GM23338 (cell line): ENCODE measurements around the gene CGGBP1. TPM values are rescaled to one million over a fixed set of nuclear protein-coding genes. Genes with fewer than 3 reads are reported as not detected.

Experiments
- ATAC-seq: fragments of 200-7000 bp; cut with Tn5 transposase; 3 replicates; pipeline ENCODE4 v1.9.1; 2020
- DNase-seq: peaks from one replicate; pipeline ENCODE4 v3.0.0-alpha.2; 2015; ENCODE audit warnings: low spot score
- H2AFZ ChIP-seq: fragments of 200-600 bp; sonication (generic); 2 replicates; pipeline ENCODE4 v1.8.0; 2016; ENCODE audit warnings: antibody characterized with exemption, mild to moderate bottlenecking, moderate library complexity
- H3F3A ChIP-seq: fragments of 200-600 bp; sonication (generic); replicated peaks from 2 replicates; pipeline ENCODE4 v1.8.0; 2017; ENCODE audit warnings: antibody characterized with exemption, mixed run types, low read depth
- H3K27ac ChIP-seq: fragments of 200-600 bp; sonication (generic); 2 replicates; pipeline ENCODE4 v1.6.1; 2016; ENCODE audit warnings: low read depth
- H3K27me3 ChIP-seq: fragments of 200-600 bp; sonication (generic); 2 replicates; pipeline ENCODE4 v1.8.0; 2016; ENCODE audit warnings: mild to moderate bottlenecking, mixed run types, moderate library complexity; ENCODE audit not compliant: insufficient read depth
- H3K36me3 ChIP-seq: fragments of 200-600 bp; sonication (generic); 2 replicates; pipeline ENCODE4 v1.8.0; 2016; ENCODE audit warnings: mild to moderate bottlenecking; ENCODE audit not compliant: insufficient read depth
- H3K4me1 ChIP-seq: fragments of 200-600 bp; sonication (generic); 2 replicates; pipeline ENCODE4 v1.8.0; 2016; ENCODE audit warnings: mild to moderate bottlenecking, moderate library complexity; ENCODE audit not compliant: insufficient read depth
- H3K4me2 ChIP-seq: fragments of 200-600 bp; sonication (generic); 2 replicates; pipeline ENCODE4 v1.7.1; 2017; ENCODE audit warnings: mixed run types
- H3K4me3 ChIP-seq: fragments of 200-600 bp; sonication (generic); 2 replicates; pipeline ENCODE4 v1.6.1; 2016; ENCODE audit warnings: mixed run types
- H3K79me2 ChIP-seq: fragments of 200-600 bp; sonication (generic); replicated peaks from 2 replicates; pipeline ENCODE4 v1.8.0; 2017; ENCODE audit warnings: mild to moderate bottlenecking; ENCODE audit not compliant: insufficient read depth
- H3K9me2 ChIP-seq: fragments of 200-600 bp; sonication (generic); 2 replicates; pipeline ENCODE4 v1.8.0; 2017; ENCODE audit not compliant: insufficient read depth
- H4K20me1 ChIP-seq: fragments of 200-600 bp; sonication (generic); replicated peaks from 2 replicates; pipeline ENCODE4 v1.8.0; 2017; ENCODE audit warnings: mild to moderate bottlenecking; ENCODE audit not compliant: insufficient read depth
- H3K27ac Mint-ChIP-seq: 2 replicates; pipeline ENCODE4 v1.8.0; 2020; ENCODE audit warnings: inconsistent platforms, mild to moderate bottlenecking, moderate library complexity, mixed read lengths
- H3K27me3 Mint-ChIP-seq: 3 replicates; pipeline ENCODE4 v1.8.0; 2022; ENCODE audit warnings: low read depth, mild to moderate bottlenecking, moderate library complexity, mixed read lengths, inconsistent platforms; ENCODE audit not compliant: insufficient read depth, poor library complexity
- H3K36me3 Mint-ChIP-seq: 3 replicates; pipeline ENCODE4 v1.8.0; 2021; ENCODE audit warnings: low read depth, mild to moderate bottlenecking, inconsistent platforms, moderate library complexity, mixed read lengths
- H3K4me1 Mint-ChIP-seq: 3 replicates; pipeline ENCODE4 v1.8.0; 2020; ENCODE audit warnings: mild to moderate bottlenecking, inconsistent platforms, mixed read lengths
- H3K4me3 Mint-ChIP-seq: 3 replicates; pipeline ENCODE4 v1.8.0; 2021; ENCODE audit warnings: moderate library complexity, mild to moderate bottlenecking, inconsistent platforms, mixed read lengths
- H3K9me3 Mint-ChIP-seq: 3 replicates; pipeline ENCODE4 v1.8.0; 2020; ENCODE audit warnings: moderate library complexity, mild to moderate bottlenecking, inconsistent platforms, mixed read lengths
- CREB1 ChIP-seq: fragments of 250-450 bp; sonication (Bioruptor Pico); IDR thresholded peaks from 2 replicates; pipeline ENCODE4 v1.5.0; 2020; ENCODE audit warnings: low read depth, mild to moderate bottlenecking, moderate library complexity
- EZH2 ChIP-seq: fragments of 200-600 bp; sonication (generic); IDR thresholded peaks from one replicate; pipeline ENCODE4 v1.8.0; 2017; ENCODE audit warnings: antibody characterized with exemption, mild to moderate bottlenecking, low read depth; ENCODE audit not compliant: unreplicated experiment
- EZH2phosphoT487 ChIP-seq: fragments of 200-600 bp; sonication (generic); IDR thresholded peaks from one replicate; pipeline ENCODE4 v1.8.1; 2018; ENCODE audit warnings: antibody characterized with exemption; ENCODE audit not compliant: unreplicated experiment
- JUNB ChIP-seq: IDR thresholded peaks from one replicate; pipeline ENCODE4 v1.6.1; 2016; ENCODE audit warnings: antibody characterized with exemption; ENCODE audit not compliant: unreplicated experiment
- NANOG ChIP-seq: IDR thresholded peaks from 2 replicates; pipeline ENCODE4 v1.6.1; 2016; ENCODE audit warnings: antibody characterized with exemption, borderline replicate concordance
- POLR2AphosphoS5 ChIP-seq: IDR thresholded peaks from 2 replicates; pipeline ENCODE4 v1.6.1; 2016; ENCODE audit warnings: antibody characterized with exemption, low read depth
- STAT1 ChIP-seq: IDR thresholded peaks from one replicate; pipeline ENCODE4 v1.6.1; 2016; ENCODE audit warnings: antibody characterized with exemption; ENCODE audit not compliant: unreplicated experiment
- ZNF114 ChIP-seq: fragments of 250-450 bp; sonication (Bioruptor Pico); IDR thresholded peaks from 2 replicates; pipeline ENCODE4 v1.5.0; 2020; ENCODE audit warnings: mild to moderate bottlenecking, moderate library complexity
- ZNF331 ChIP-seq: fragments of 250-450 bp; sonication (Bioruptor Pico); IDR thresholded peaks from 2 replicates; pipeline ENCODE4 v1.5.0; 2020; ENCODE audit warnings: low read depth, mild to moderate bottlenecking, moderate library complexity
- polyA plus RNA-seq: library from polyadenylated mRNA; unstranded; fragments of >200 nt; fragmentation: Nextera tagmentation; extraction: Ambion mirVana; gene quantifications from 2 replicates; pipeline ENCODE4 v1.2.1, GENCODE V29; 2016
- total RNA-seq: library from RNA; depleted of rRNA; stranded (reverse); fragments of >200 nt; shearing (Covaris generic); gene quantifications from 2 replicates; pipeline ENCODE4 v1.2.3, GENCODE V29; 2014
- TF ChIP-seq, protein P1 (sequence below): IDR thresholded peaks from one replicate; pipeline ENCODE4 v1.6.1; 2018; ENCODE audit warnings: antibody characterized with exemption; ENCODE audit not compliant: unreplicated experiment
- TF ChIP-seq, protein P2 (sequence below), 2 experiments: fragments of 200-600 bp in 1 of 2; sonication (generic) in 1 of 2; conservative IDR thresholded peaks; 2 replicates each; pipeline versions ENCODE4 v1.5.1 to v1.6.1; 2016 to 2017; ENCODE audit warnings: antibody characterized with exemption in 2 of 2, low read depth in 2 of 2, mild to moderate bottlenecking in 2 of 2, moderate library complexity in 1 of 2

The CGGBP1 gene
- total and polyA plus RNA-seq, 2 experiments from 2014 or later = 55.5 to 63.5 TPM

DNA sequence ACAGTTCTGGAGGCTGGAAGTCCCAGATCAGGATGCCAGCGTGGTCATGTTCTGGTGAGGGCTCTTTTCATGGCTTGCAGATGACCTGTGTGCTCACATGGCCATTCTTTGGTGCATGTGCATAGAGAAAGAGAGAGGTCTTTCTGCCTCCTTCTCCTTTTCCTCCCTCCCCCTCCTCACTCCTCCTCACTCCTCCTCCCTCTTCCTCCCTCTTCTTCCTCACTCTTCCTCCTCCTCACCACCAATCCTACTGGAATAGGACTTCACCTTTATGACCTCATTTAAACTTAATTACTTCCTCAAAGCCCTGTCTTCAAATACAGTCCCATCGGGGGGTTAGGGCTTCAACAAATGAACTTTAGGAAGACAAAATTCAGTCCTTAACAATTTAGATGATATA lies 24.0 kb upstream of the CGGBP1 start (continued):
- TF ChIP-seq, protein P1, sequence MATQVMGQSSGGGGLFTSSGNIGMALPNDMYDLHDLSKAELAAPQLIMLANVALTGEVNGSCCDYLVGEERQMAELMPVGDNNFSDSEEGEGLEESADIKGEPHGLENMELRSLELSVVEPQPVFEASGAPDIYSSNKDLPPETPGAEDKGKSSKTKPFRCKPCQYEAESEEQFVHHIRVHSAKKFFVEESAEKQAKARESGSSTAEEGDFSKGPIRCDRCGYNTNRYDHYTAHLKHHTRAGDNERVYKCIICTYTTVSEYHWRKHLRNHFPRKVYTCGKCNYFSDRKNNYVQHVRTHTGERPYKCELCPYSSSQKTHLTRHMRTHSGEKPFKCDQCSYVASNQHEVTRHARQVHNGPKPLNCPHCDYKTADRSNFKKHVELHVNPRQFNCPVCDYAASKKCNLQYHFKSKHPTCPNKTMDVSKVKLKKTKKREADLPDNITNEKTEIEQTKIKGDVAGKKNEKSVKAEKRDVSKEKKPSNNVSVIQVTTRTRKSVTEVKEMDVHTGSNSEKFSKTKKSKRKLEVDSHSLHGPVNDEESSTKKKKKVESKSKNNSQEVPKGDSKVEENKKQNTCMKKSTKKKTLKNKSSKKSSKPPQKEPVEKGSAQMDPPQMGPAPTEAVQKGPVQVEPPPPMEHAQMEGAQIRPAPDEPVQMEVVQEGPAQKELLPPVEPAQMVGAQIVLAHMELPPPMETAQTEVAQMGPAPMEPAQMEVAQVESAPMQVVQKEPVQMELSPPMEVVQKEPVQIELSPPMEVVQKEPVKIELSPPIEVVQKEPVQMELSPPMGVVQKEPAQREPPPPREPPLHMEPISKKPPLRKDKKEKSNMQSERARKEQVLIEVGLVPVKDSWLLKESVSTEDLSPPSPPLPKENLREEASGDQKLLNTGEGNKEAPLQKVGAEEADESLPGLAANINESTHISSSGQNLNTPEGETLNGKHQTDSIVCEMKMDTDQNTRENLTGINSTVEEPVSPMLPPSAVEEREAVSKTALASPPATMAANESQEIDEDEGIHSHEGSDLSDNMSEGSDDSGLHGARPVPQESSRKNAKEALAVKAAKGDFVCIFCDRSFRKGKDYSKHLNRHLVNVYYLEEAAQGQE = no peak
- TF ChIP-seq CREB1 (CRISPR knock-in tag) (no peak), ZNF331 (no peak), ZNF114 (CRISPR knock-in tag) (no peak), POLR2AphosphoS5 (no peak), EZH2 (no peak), EZH2phosphoT487 (no peak), NANOG (no peak), STAT1 (no peak), JUNB (no peak)
- TF ChIP-seq, protein P2, sequence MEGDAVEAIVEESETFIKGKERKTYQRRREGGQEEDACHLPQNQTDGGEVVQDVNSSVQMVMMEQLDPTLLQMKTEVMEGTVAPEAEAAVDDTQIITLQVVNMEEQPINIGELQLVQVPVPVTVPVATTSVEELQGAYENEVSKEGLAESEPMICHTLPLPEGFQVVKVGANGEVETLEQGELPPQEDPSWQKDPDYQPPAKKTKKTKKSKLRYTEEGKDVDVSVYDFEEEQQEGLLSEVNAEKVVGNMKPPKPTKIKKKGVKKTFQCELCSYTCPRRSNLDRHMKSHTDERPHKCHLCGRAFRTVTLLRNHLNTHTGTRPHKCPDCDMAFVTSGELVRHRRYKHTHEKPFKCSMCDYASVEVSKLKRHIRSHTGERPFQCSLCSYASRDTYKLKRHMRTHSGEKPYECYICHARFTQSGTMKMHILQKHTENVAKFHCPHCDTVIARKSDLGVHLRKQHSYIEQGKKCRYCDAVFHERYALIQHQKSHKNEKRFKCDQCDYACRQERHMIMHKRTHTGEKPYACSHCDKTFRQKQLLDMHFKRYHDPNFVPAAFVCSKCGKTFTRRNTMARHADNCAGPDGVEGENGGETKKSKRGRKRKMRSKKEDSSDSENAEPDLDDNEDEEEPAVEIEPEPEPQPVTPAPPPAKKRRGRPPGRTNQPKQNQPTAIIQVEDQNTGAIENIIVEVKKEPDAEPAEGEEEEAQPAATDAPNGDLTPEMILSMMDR (conservative IDR thresholded peaks at IDR 0.05; ENCODE audit: low read depth in 2 of 2) = no peak

DNA sequence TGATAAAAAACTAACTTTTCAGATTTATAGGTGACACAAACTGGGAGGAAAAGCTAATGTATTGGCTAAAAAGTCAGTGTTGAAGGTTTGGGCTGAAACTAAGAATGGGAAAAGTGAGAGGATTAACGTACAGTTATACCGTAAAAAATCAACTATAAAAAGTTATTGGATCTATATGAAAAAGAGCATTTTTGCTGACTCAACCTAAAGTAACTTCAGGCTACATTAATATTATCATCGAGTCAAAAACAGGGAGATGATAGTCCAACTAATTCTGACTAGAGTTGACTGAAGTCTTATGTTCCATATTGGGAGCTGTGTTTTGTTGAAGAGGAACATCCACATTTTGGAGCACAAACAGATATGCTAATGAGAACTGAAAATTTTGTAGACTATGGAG lies 20.1 kb upstream of the CGGBP1 start:
- Mint-ChIP-seq H3K4me3 (no peak overlapping the region), H3K36me3 (peaks cover 13% of the 10 kb centered on the region), H3K27ac (no peak overlapping the region; the same call in 1 of the 2 replicates), H3K4me1 (peaks cover 6% of the 10 kb centered on the region; the same call in 2 of the 3 replicates), H3K9me3 (0 out of 3 replicates have a peak, but pooled peaks cover 2% of the 10 kb centered on the region), H3K27me3 (no peaks in the 10 kb centered on the region)
- Histone ChIP-seq H3K79me2 (peaks cover 48% of the 10 kb centered on the region), H3K4me1 (0 out of 2 replicates have a peak, but pooled peaks cover 3% of the 10 kb centered on the region), H3K27ac (no peak overlapping the region), H3F3A (no peaks in the 10 kb centered on the region), H3K9me2 (no peaks in the 10 kb centered on the region), H2AFZ (no peak overlapping the region), H3K4me2 (no peak overlapping the region), H3K4me3 (no peak overlapping the region), H4K20me1 (no peaks in the 10 kb centered on the region), H3K27me3 (no peaks in the 10 kb centered on the region), H3K36me3 (no peaks in the 10 kb centered on the region)
- no peak for ATAC-seq
- no peak for DNase-seq
- TF ChIP-seq CREB1 (CRISPR knock-in tag) = no peak
- no peak for TF ChIP-seq ZNF114 (CRISPR knock-in tag)
- TF ChIP-seq, protein P2 (conservative IDR thresholded peaks at IDR 0.05; ENCODE audit: low read depth in 2 of 2) = no peak
- TF ChIP-seq NANOG = no peak
- no peak for TF ChIP-seq JUNB
- no peak for TF ChIP-seq POLR2AphosphoS5
- no peak for TF ChIP-seq EZH2phosphoT487
- TF ChIP-seq, protein P1 = no peak
- no peak for TF ChIP-seq EZH2
- no peak for TF ChIP-seq STAT1
